GM19043 (cell line): ENCODE data around the gene ATP1A1.

ENCODE experiments used
- ATAC-seq: cut with Tn5 transposase; IDR thresholded peaks from one replicate; pipeline ENCODE4 v1.9.1; 2021; ENCODE audit warnings: low read depth; ENCODE audit not compliant: unreplicated experiment

ATP1A1 gene

GRCh38 chr1:116433275-116434257 lies 60.5 kb downstream of the ATP1A1 start:
- ATAC-seq, result no peak

- ATAC-seq, result no peak
Observed at GRCh38 chr1:116434849-116435248, 61.8 kb downstream of the ATP1A1 start.

- no peak for ATAC-seq
Observed at GRCh38 chr1:116435806-116436610, 63.0 kb downstream of the ATP1A1 start.

GRCh38 chr1:116436611-116436970 lies 63.5 kb downstream of the ATP1A1 start:
- no peak for ATAC-seq

GRCh38 chr1:116439701-116440100 lies 66.7 kb downstream of the ATP1A1 start:
- ATAC-seq, result no peak

- ATAC-seq, result no peak
Observed at GRCh38 chr1:116440731-116441130, 67.7 kb downstream of the ATP1A1 start.

GRCh38 chr1:116445534-116445933 lies 72.5 kb downstream of the ATP1A1 start:
- no peak for ATAC-seq

- no peak for ATAC-seq
Observed at GRCh38 chr1:116446686-116447085, 73.6 kb downstream of the ATP1A1 start.

GRCh38 chr1:116448785-116449385 lies 75.8 kb downstream of the ATP1A1 start:
- ATAC-seq, result no peak

GRCh38 chr1:116449578-116449977 lies 76.5 kb downstream of the ATP1A1 start:
- no peak for ATAC-seq

- no peak for ATAC-seq
Observed at GRCh38 chr1:116451702-116452101, 78.7 kb downstream of the ATP1A1 start.

GRCh38 chr1:116453481-116453880 lies 80.4 kb downstream of the ATP1A1 start:
- ATAC-seq, result no peak

- no peak for ATAC-seq
Observed at GRCh38 chr1:116453906-116454305, 80.9 kb downstream of the ATP1A1 start.
